ENCODE data around the gene NDRG2. TPM values are rescaled to one million over a fixed set of nuclear protein-coding genes. Genes with fewer than 3 reads are reported as not detected.

The NDRG2 gene
- total RNA-seq, 1 experiment from 2014 or later: 8.0 TPM

DNA sequence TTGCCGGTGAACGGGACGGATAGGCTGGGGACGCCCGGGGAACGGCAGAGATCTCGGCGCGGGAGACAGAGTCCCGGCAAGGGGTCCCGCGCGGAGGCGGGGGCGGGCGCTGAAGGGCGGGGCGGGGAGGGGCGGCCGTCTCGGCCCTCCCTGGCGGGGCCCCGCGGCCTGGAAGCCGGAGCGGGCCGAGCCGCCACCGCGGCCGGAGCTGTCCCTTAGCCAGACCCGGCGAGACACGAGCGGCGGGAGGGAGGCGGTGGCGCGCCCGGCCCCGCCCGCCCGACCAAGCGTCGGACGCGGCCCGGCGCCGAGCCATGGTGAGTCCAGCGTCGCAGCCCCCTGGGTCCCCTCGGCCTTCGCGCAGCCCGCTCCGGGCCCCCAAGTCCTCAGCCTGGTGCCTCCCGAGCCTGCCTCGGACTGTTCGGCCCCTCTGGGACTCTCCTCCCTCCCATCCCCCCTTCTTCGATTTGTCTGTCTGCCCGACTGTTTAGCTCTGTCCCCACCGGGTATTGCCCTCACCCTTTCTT lies 45.3 kb upstream of the NDRG2 start, which contains the start of gene ARHGEF40:
Gene ARHGEF40 (plus strand): TSS at position 222 of the 527 bp plus-strand sequence. CDS start 93 bp downstream, at position 315.
- Histone ChIP-seq H3K27me3 (replicated peaks; ENCODE audit: insufficient read depth, low read depth, low read length, poor library complexity) (no peaks in the 10 kb centered on the region), H3K36me3 (ENCODE audit: insufficient read depth, low read length, poor library complexity, severe bottlenecking) (peaks cover 21% of the 10 kb centered on the region), H3K27ac (ENCODE audit: low read depth, low read length, poor library complexity, severe bottlenecking) (peak within 1 kb of the TSS; percentile 90), H3K9me3 (ENCODE audit: low read depth, low read length, poor library complexity, severe bottlenecking) (no peaks in the 10 kb centered on the region), H3K4me3 (ENCODE audit: low read depth, low read length, poor library complexity, severe bottlenecking) (peak within 1 kb of the TSS; percentile 98), H3K4me1 (ENCODE audit: insufficient read depth, low read length, poor library complexity, severe bottlenecking) (peaks cover 27% of the 10 kb centered on the region)
- ChIA-PET POLR2A (ENCODE audit: low non-redundant PET) (no interaction called here), CTCF (interaction anchor here (0.6 to 2.5 kb wide), 6 partner anchors 17 to 55 kb away, joined by 3 to 23 read pairs (median 4); no protein-coding TSS in a partner anchor)
- intact Hi-C loops (cut with micrococcal nuclease; ENCODE audit: unreplicated experiment): no loop called here
- peak; percentile 68 for DNase-seq (ENCODE audit: low spot score)
- BruUV-seq (replicated peaks): no TSS peak
- TF ChIP-seq, protein P1, sequence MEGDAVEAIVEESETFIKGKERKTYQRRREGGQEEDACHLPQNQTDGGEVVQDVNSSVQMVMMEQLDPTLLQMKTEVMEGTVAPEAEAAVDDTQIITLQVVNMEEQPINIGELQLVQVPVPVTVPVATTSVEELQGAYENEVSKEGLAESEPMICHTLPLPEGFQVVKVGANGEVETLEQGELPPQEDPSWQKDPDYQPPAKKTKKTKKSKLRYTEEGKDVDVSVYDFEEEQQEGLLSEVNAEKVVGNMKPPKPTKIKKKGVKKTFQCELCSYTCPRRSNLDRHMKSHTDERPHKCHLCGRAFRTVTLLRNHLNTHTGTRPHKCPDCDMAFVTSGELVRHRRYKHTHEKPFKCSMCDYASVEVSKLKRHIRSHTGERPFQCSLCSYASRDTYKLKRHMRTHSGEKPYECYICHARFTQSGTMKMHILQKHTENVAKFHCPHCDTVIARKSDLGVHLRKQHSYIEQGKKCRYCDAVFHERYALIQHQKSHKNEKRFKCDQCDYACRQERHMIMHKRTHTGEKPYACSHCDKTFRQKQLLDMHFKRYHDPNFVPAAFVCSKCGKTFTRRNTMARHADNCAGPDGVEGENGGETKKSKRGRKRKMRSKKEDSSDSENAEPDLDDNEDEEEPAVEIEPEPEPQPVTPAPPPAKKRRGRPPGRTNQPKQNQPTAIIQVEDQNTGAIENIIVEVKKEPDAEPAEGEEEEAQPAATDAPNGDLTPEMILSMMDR (conservative IDR thresholded peaks at IDR 0.05; ENCODE audit: low read depth, low read length): no peak

DNA sequence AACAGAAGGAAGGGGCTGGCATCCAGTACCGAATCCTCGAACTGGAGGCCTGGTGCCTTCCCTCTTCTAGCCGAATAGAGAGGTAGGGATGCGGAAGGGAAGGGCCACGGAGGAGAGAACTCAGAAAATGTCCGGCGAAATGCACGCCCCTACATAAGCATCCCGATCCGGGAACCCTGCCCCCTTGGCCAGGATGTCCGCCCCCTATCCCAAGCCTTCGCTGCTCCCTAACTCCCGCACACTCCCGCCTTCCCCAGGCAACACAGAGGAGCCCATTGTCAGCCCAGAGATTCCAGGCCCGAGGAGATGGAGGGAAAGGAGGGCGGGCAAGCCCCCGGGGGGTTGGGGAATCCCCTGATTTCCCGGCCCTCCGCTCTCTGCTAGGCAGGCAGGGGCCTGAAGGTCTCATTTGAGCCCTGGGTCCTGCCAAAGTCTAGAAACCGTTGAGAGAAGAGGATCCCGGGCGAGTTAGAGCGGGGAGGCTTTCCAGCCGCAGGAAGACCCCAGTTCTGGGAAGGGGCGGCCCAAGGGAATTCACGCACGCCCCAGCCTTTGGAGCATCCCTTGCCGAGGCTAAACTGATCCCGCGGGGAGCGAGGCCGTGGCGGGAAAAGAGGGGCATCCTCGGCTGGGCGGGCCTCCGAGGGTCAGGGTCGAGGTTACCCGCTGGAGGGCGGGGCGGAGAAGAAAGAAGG lies 44.7 kb upstream of the NDRG2 start:
- H3K27ac ChIP-seq (ENCODE audit: low read depth, low read length, poor library complexity, severe bottlenecking): peak overlapping the region; percentile 90
- no peak for TF ChIP-seq EZH2 (IDR thresholded peaks at IDR 0.05; ENCODE audit: borderline replicate concordance, low read depth, low read length, poor library complexity, severe bottlenecking)
- TF ChIP-seq, protein P1 (conservative IDR thresholded peaks at IDR 0.05; ENCODE audit: low read depth, low read length): no peak
- POLR2A ChIA-PET (ENCODE audit: low non-redundant PET): no interaction called here
- peak overlapping the region; percentile 98 for H3K4me3 ChIP-seq (ENCODE audit: low read depth, low read length, poor library complexity, severe bottlenecking)
- CTCF ChIA-PET: interaction anchor here (0.6 to 3.6 kb wide), 8 partner anchors 20 to 378 kb away, joined by 3 to 24 read pairs (median 7); partner anchors contain the start of genes TMEM253 and ZNF219
- intact Hi-C loops (cut with micrococcal nuclease; ENCODE audit: unreplicated experiment): no loop called here
- H3K4me1 ChIP-seq (ENCODE audit: insufficient read depth, low read length, poor library complexity, severe bottlenecking): peaks cover 27% of the 10 kb centered on the region
- H3K9me3 ChIP-seq (ENCODE audit: low read depth, low read length, poor library complexity, severe bottlenecking): no peaks in the 10 kb centered on the region
- H3K27me3 ChIP-seq (replicated peaks; ENCODE audit: insufficient read depth, low read depth, low read length, poor library complexity): no peaks in the 10 kb centered on the region
- peak; percentile 55 for DNase-seq (ENCODE audit: low spot score)
- TSS peak; percentile 31 for BruUV-seq (replicated peaks)
- H3K36me3 ChIP-seq (ENCODE audit: insufficient read depth, low read length, poor library complexity, severe bottlenecking): peaks cover 15% of the 10 kb centered on the region

DNA sequence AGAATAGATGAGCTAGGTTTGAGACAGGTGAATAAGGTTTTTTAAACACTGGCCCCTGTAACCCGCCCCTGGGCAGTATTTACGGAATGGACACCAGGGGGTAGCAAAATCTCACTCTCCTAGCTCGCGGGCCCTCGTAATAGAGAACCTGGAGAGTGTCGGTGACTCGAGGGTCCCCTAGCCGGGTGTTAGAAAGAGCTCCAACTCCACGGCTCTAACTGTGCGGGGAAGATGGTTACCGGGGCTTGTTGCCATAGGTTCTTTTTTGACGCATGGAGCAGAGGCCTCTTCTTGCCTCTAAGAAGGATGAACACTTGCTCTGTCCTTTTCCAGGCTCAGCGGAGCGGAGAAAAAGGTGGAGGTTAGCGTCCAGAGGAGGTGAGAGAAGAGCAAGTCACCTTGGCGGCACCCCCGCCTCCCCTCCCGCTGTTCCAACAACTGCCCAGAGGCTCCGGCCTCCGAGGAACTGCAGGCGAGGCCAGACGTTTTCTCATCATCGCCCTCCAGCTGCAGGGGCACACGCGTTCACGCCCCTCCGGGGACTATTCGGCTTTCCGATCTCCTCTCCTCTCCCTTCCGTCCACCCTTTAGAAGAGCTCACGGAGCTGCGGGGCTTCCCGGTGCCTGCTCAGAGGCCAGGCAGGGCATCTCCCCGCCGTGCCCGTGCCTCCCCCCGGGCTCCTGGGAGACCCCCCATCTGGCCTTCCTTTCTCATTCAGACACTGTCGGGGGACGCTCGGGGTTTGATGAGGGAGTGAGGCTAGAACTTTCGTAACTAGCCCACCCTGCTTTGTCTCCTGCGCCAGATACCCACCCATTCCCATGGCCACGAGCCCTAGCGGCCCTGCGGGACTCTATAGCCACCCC lies 43.9 kb upstream of the NDRG2 start:
- no TSS peak for BruUV-seq (replicated peaks)
- DNase-seq (ENCODE audit: low spot score): peak; percentile 81
- peak overlapping the region; percentile 98 for H3K4me3 ChIP-seq (ENCODE audit: low read depth, low read length, poor library complexity, severe bottlenecking)
- H3K36me3 ChIP-seq (ENCODE audit: insufficient read depth, low read length, poor library complexity, severe bottlenecking): peaks cover 10% of the 10 kb centered on the region
- TF ChIP-seq EZH2 (IDR thresholded peaks at IDR 0.05; ENCODE audit: borderline replicate concordance, low read depth, low read length, poor library complexity, severe bottlenecking): no peak
- TF ChIP-seq, protein P1 (conservative IDR thresholded peaks at IDR 0.05; ENCODE audit: low read depth, low read length): peak; percentile 67
- CTCF ChIA-PET: interaction anchor here (0.5 to 3.6 kb wide), 13 partner anchors 15 to 379 kb away, joined by 3 to 24 read pairs (median 6); partner anchors contain the start of genes TMEM253 and ZNF219
- intact Hi-C loops (cut with micrococcal nuclease; ENCODE audit: unreplicated experiment): loop anchor here (1.0 kb wide), 1 partner anchor 24 kb away; no protein-coding TSS in a partner anchor
- no peaks in the 10 kb centered on the region for H3K27me3 ChIP-seq (replicated peaks; ENCODE audit: insufficient read depth, low read depth, low read length, poor library complexity)
- peak overlapping the region; percentile 90 for H3K27ac ChIP-seq (ENCODE audit: low read depth, low read length, poor library complexity, severe bottlenecking)
- H3K9me3 ChIP-seq (ENCODE audit: low read depth, low read length, poor library complexity, severe bottlenecking): no peaks in the 10 kb centered on the region
- POLR2A ChIA-PET (ENCODE audit: low non-redundant PET): interaction anchor here (0.6 kb wide), 1 partner anchor 25 kb away, joined by 3 read pairs; no protein-coding TSS in a partner anchor
- H3K4me1 ChIP-seq (ENCODE audit: insufficient read depth, low read length, poor library complexity, severe bottlenecking): peaks cover 27% of the 10 kb centered on the region
